ENCODE measurements around the gene BEAN1.

The BEAN1 gene

GRCh38 chr16:66421891-66422290 is 5.2 kb upstream of the BEAN1 start:
- no peak for DNase-seq

DNA sequence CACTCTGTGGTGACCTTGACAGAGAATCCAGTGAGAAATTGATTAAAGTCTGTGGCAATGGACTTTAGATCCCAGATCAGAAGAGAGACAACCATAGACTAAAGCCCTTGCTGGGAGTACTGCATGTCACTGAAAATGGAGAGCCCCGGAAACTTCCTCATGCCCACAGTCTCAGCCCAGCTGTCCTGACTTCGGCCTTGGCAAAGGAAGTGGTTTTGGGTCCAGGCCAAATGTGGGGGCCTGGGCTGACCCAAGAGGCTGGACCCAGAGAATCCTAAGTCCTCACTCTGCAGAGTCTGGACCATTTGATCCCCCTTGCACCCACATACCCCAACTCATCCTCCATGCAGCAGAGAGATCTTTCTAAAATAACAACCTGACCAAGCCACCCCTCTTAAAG is 4.7 kb upstream of the BEAN1 start:
- no peak for DNase-seq

- no peak for DNase-seq
Measured at GRCh38 chr16:66423177-66423576, 3.9 kb upstream of the BEAN1 start.

DNA sequence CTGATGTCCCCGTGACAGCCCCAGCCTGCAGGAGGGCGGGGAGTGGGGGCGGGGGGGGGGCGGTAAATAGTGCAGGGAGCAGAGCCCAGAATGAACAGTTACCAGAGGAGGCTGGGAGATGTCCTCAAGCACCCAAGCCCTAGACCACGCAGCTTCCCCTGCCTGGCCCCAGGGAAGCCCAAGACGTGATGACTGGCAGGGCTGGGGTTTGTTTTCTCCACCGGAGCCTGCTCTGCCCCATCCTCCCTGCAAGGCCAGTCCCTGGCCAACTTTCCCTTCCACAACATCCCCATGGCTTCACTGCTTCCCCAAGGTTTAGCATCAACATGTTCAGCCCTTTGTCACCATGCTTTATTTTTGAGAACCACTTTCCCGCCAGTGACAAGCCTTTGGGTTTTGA is 1.4 kb upstream of the BEAN1 start:
- DNase-seq: no peak

- DNase-seq: no peak
Measured at GRCh38 chr16:66426112-66427035, 721 bp upstream of the BEAN1 start.

GRCh38 chr16:66427871-66428681 is 981 bp downstream of the BEAN1 start:
- no peak for DNase-seq

DNA sequence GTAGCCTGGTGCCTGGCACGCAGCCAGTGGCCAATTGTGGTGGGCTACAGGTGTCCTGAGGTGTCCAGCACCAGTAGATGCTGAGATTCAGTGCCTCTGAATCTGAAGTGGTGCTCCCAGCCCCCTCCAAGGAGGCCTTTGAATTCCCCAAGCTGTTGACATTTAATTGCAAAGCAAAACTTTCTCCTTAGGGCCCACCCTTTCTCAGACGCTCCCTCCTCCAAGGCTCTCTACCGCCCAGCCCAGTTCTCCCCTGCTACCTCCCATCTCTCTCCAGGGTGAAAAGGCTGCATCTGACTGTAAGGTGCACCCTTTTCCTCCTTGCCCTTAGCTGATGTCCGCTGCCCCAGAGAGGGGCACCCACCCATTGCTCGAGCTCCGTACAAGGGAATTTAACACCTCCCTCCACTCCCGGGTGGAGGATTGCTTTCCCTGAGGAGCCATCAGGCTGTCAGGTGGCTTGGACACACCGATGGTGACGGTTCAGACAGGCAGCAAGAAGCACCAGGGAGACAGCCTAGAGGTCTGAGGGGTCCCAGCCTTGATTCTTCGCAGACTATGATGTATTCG is 1.7 kb downstream of the BEAN1 start:
- DNase-seq: no peak

- DNase-seq: no peak
Measured at GRCh38 chr16:66429290-66429962, 2.3 kb downstream of the BEAN1 start.

- no peak for DNase-seq
Measured at GRCh38 chr16:66430214-66430613, 3.1 kb downstream of the BEAN1 start.

GRCh38 chr16:66431760-66432159 is 4.7 kb downstream of the BEAN1 start:
- no peak for DNase-seq

DNA sequence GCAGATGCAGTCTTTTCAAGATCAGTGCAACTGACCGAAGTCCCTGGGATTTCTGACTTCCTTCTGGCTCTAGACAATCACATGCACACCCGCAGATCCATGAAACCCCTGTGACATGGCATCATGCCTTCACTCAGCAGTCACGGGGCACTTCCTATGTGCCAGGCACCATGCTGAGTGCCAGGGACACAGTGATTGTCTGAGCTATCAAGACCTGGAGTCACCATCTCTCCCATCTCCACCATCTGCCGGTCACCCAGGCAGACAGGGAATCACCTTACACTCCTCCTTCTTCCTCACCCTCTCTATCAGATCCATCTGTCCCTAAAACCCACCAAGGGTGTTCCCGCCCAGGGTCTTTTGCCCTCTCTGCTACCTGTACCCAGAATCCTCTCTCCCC is 5.3 kb downstream of the BEAN1 start:
- DNase-seq: no peak

GRCh38 chr16:66434619-66435430 is 7.7 kb downstream of the BEAN1 start:
- DNase-seq: no peak

DNA sequence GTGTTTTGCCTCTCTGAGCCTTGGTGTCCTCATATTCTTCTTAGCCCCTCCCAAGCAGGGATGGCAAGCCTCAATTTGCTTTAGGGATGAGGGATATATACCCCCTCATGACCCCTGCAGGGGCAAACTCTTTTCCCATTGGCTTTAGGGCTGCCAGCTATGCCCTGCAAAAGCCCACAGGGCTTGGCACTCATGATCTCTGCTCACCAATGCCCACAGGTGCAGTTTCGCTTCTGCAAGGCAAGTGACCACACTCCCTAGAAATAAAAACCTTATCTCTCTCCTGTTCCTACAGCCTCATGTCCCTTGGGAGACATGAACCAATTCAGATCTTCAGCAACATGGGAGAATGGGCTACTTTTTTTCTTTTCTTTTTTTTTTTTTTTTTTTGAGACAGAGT is 8.8 kb downstream of the BEAN1 start:
- no peak for DNase-seq

- DNase-seq: no peak
Measured at GRCh38 chr16:66437391-66437945, 10.4 kb downstream of the BEAN1 start.

DNA sequence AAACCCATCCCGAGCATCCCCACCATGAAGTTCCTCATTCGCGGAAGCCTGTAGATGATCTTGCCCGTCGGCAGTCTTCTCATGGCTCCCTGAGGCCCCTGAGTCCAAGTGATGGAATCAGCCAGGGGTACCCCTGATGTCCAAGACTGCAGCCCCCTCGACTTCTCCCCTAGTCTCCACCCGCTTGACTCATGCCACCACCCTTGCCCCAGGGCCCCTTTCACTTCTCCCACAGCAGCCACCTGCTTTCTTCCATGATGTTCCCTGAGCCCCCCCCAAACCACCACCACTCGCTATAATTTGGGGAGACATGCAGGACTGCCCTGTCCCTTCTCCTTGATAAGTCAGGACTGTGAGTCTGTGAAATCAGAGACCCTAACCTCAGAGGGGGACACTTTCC is 11.4 kb downstream of the BEAN1 start:
- no peak for DNase-seq

- DNase-seq: no peak
Measured at GRCh38 chr16:66439051-66439730, 12.1 kb downstream of the BEAN1 start.

DNA sequence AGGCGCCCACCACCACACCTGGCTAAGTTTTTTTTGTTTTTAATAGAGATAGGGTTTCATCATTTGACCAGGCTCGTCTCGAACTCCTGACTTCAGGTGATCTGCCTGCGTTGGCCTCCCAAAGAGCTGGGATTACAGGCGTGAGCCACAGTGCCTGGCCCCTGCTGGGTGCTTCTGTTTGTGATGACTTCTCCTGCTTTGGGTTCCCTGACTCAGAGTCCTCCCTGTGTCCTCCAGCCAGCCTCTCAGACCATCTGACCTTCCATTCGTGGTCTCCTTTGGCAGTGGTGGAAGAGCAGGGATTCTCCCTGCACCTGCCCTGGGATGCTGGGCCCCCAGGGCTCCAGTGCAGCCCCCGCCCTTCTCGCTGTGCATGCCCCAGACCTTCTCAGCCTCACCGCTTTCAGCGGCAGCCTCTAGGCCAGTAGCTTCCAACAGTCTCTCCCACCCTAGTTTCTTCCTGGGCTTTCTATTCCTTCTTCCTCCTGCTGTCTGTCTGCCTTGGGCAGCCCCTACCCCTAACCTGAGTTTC is 13.2 kb downstream of the BEAN1 start:
- DNase-seq: no peak

DNA sequence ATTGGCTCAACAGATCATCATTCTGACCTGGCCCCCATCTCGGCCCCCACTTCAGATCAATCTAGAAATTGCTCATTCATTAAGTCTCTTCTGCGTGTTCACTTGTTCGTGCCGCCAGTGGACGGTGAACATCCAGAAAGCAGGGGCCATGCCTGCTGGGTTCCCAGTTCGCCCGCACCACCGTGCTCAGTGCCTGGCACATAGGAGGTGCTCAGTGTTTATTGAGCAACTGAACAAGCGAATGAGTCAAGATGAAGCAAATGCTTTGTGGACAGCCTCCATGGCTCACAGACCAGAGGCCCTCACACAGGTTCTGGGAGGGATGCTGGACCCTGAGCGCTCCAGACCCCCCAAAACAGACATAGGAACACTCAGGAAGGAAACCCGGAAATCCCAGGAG is 13.9 kb downstream of the BEAN1 start:
- no peak for DNase-seq

- DNase-seq: no peak
Measured at GRCh38 chr16:66441586-66442375, 14.7 kb downstream of the BEAN1 start.
